SK-N-DZ (cell line): ENCODE results near the gene PSTPIP2.

ENCODE experiments used
- DNase-seq: peaks from one replicate; pipeline ENCODE4 v3.0.0-alpha.2; 2015; ENCODE audit warnings: low spot score
- small RNA-seq, 2 experiments: library from RNA; depleted of rRNA; stranded (forward); fragments of <200 nt; gene quantifications; one replicate each; pipeline ENCODE3, GENCODE V24; 2014

PSTPIP2 gene

GRCh38 chr18:45939236-45939635, 132.8 kb downstream of the PSTPIP2 start:
- DNase-seq: no peak

GRCh38 chr18:45938488-45938935, 133.5 kb downstream of the PSTPIP2 start:
- DNase-seq: no peak

DNA sequence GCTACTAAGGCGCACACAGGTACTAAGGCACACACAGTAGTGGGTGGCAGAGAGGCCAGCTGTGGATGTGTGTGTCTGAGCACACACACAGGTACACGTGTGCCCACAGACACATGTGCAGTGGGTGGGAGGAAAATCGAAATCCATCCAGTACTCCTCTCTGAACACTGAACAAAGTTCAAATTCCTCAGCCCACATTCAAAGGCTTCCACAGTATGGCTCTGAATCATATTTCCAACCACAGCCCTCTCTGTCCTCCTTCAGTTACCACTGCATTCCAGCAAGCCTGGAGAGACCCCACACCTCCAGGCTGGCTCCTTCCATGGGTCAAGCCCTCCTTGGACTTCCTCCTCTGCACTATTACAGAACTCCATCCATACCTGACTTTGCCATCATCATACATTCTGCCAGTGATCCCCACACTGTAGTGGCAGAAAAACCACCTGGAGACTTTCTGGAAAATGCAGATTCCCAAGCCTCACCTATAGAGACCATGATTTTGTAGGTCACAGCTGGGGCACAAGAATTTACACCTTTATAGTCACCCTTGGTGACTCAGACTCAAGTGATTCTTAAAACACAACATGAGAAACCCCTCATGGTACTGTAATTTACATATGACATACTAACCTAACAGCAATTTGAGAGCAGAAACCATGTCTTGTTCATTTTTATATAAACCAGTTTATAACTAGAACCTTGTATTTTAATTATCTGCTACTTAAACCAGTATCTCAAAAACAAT, 136.3 kb downstream of the PSTPIP2 start:
- DNase-seq: no peak

Small RNA genes within 50 kb of the gene (small RNA-seq; reads per million reads assigned to genes)
- gene RN7SKP26 (0 reads per million in 2 experiments), gene RNU6-1278P (0 reads per million in 2 experiments), gene RNY4P37 (0 to 0.27 reads per million in 2 experiments)
